Cardiac muscle cell (in vitro differentiated cells and primary cell): ENCODE data around the gene APOBEC2. TPM values are rescaled to one million over a fixed set of nuclear protein-coding genes. Genes with fewer than 3 reads are reported as not detected.
A peak's percentile ranks its signal among the peaks of the same experiment; 100 is the strongest.

ENCODE experiments used
- DNase-seq, 2 donors: peaks; one replicate each; pipeline versions ENCODE4 v3.0.0 to v3.0.0-alpha.2; 2010 to 2017; ENCODE audit warnings: low read depth in 1 of 2, low spot score in 1 of 2
- H3K27ac ChIP-seq: fragments of 200-600 bp; sonication (generic); 2 replicates; pipeline ENCODE4 v1.5.1; 2016
- H3K27me3 ChIP-seq: fragments of 200-600 bp; sonication (generic); 2 replicates; pipeline ENCODE4 v1.6.0; 2016; ENCODE audit warnings: control low read depth
- H3K36me3 ChIP-seq: fragments of 200-600 bp; sonication (generic); 2 replicates; pipeline ENCODE4 v1.5.1; 2016; ENCODE audit warnings: control low read depth
- H3K4me1 ChIP-seq: fragments of 200-600 bp; sonication (generic); 2 replicates; pipeline ENCODE4 v1.8.1; 2017; ENCODE audit warnings: low read depth, mild to moderate bottlenecking, mixed run types
- H3K4me3 ChIP-seq: fragments of 200-600 bp; sonication (generic); 2 replicates; pipeline ENCODE4 v1.5.1; 2016; ENCODE audit warnings: mild to moderate bottlenecking
- H3K9me3 ChIP-seq: fragments of 200-600 bp; sonication (generic); 2 replicates; pipeline ENCODE4 v1.5.1; 2017; ENCODE audit warnings: low read depth, mild to moderate bottlenecking, control low read depth
- polyA plus RNA-seq: library from polyadenylated mRNA; unstranded; fragments of >200 nt; fragmentation: Nextera tagmentation; extraction: Ambion mirVana; gene quantifications from 2 replicates; pipeline ENCODE4 v1.2.1, GENCODE V29; 2016
- total RNA-seq: library from RNA; depleted of rRNA; stranded (reverse); fragments of >200 nt; gene quantifications from 2 replicates; pipeline ENCODE4 v1.2.3, GENCODE V29; 2016
- TF ChIP-seq, protein P1 (sequence below): IDR thresholded peaks from 2 replicates; pipeline ENCODE4 v1.5.1; 2012; ENCODE audit warnings: low read depth, mild to moderate bottlenecking, low read length

Gene APOBEC2
- total and polyA plus RNA-seq, 2 experiments from 2014 or later = 135 to 156 TPM

DNA sequence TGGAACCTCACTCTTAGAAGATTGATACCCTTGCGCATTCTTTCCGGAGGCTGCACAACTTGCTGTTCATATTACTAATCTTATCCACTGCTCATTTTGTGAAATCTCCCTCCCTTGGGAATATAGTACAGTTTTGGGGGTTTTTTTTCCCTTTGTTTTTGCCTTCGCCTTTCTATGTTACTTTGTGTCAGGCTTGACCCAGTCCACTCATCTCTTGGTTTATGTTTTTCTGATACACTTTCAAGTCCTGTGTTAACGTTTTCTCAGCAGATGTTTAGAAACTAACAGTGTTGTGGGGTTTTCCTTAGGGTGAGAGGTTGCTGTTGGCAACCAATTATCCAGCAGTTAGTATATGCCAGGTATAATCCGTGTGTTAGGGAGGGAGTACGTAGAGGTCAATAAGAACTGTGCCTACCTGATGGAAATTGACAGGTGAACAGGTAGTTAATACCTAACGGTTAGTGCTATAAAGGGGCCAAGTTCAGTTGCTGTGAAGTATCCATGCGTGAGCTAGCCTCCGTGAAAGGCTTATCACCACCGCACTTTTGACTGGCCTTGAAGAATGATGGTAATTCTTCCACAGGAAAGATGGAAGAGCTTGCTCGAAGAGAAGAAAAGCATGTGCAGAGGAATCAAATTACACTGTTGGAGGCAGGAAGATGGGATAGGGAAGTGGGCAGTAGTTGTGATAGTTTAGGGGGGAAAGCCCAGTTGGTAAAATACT lies 21.1 kb downstream of the APOBEC2 start:
- Histone ChIP-seq H3K27me3 (no peaks in the 10 kb centered on the region), H3K36me3 (peaks cover 3% of the 10 kb centered on the region), H3K9me3 (no peaks in the 10 kb centered on the region), H3K4me3 (peak overlapping the region; percentile 83), H3K4me1 (peaks cover 29% of the 10 kb centered on the region), H3K27ac (peak overlapping the region; percentile 99)
- TF ChIP-seq, protein P1, sequence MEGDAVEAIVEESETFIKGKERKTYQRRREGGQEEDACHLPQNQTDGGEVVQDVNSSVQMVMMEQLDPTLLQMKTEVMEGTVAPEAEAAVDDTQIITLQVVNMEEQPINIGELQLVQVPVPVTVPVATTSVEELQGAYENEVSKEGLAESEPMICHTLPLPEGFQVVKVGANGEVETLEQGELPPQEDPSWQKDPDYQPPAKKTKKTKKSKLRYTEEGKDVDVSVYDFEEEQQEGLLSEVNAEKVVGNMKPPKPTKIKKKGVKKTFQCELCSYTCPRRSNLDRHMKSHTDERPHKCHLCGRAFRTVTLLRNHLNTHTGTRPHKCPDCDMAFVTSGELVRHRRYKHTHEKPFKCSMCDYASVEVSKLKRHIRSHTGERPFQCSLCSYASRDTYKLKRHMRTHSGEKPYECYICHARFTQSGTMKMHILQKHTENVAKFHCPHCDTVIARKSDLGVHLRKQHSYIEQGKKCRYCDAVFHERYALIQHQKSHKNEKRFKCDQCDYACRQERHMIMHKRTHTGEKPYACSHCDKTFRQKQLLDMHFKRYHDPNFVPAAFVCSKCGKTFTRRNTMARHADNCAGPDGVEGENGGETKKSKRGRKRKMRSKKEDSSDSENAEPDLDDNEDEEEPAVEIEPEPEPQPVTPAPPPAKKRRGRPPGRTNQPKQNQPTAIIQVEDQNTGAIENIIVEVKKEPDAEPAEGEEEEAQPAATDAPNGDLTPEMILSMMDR = no peak
- DNase-seq = peak; percentile 33 to 48

DNA sequence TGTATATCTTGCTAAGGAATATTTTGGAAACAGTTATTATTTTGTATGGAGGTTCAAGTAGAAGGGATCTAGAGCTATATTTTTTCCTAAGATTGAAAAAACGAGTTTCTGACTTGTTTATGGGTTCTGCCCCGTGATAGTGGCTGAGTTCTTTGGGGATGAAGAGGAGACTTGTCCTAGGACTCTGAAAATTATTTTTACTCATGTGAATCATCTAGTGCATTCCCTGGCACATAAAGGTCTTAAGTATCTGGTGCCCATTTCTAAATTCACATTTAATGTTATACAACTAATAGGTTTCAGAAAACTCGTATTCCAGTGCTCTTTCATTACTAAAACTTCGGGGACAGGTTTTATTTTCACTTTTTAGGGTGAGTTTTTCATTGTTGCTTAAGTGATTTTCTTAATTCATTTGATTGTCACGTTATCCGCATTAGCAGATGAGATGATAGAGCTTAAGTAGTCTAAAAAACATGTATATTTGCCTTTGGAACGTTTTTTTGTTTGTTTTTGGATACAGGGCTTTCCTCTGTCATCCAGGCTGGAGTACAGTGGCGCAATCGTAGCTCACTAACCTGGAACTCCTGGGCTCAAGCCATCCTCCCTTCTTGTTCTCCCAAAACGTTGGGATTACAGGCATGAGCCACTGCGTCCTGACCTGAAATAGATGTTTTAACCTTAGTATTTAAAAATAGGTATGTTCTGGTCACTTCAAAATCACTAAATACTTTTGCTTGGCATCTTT lies 21.9 kb downstream of the APOBEC2 start:
- Histone ChIP-seq H3K9me3 (no peaks in the 10 kb centered on the region), H3K36me3 (peaks cover 10% of the 10 kb centered on the region), H3K27ac (peak overlapping the region; percentile 99), H3K4me1 (peaks cover 29% of the 10 kb centered on the region), H3K27me3 (no peaks in the 10 kb centered on the region), H3K4me3 (peak overlapping the region; percentile 83)
- DNase-seq = peak in 1 of 2 donors; percentile 19
- TF ChIP-seq, protein P1 = no peak

- no peak for DNase-seq
- TF ChIP-seq, protein P1 = no peak
- Histone ChIP-seq H3K36me3 (peaks cover 21% of the 10 kb centered on the region), H3K4me1 (peaks cover 28% of the 10 kb centered on the region), H3K27me3 (no peaks in the 10 kb centered on the region), H3K4me3 (no peak overlapping the region), H3K9me3 (no peaks in the 10 kb centered on the region), H3K27ac (peak overlapping the region; percentile 99)
Measured at GRCh38 chr6:41075651-41076626, 22.9 kb downstream of the APOBEC2 start.

- H3K4me3 ChIP-seq = no peak overlapping the region
- peaks cover 23% of the 10 kb centered on the region for H3K36me3 ChIP-seq
- peaks cover 24% of the 10 kb centered on the region for H3K4me1 ChIP-seq
- DNase-seq = no peak
- H3K9me3 ChIP-seq = no peaks in the 10 kb centered on the region
- no peak overlapping the region for H3K27ac ChIP-seq
- no peaks in the 10 kb centered on the region for H3K27me3 ChIP-seq
- TF ChIP-seq, protein P1 = no peak
Measured at GRCh38 chr6:41077536-41077935, 24.5 kb downstream of the APOBEC2 start.

GRCh38 chr6:41078101-41078500 lies 25.1 kb downstream of the APOBEC2 start:
- no peak for DNase-seq
- TF ChIP-seq, protein P1 = no peak
- no peaks in the 10 kb centered on the region for H3K27me3 ChIP-seq
- H3K36me3 ChIP-seq = peaks cover 23% of the 10 kb centered on the region
- peaks cover 24% of the 10 kb centered on the region for H3K4me1 ChIP-seq
- no peaks in the 10 kb centered on the region for H3K9me3 ChIP-seq
- no peak overlapping the region for H3K4me3 ChIP-seq
- H3K27ac ChIP-seq = no peak overlapping the region
